IMR-90 (cell line): Measurements from ENCODE around the gene CUL3. TPM values are rescaled to one million over a fixed set of nuclear protein-coding genes. Genes with fewer than 3 reads are reported as not detected.

Source experiments
- ATAC-seq: fragments of 200-7000 bp; cut with Tn5 transposase; 2 replicates; pipeline ENCODE4 v1.9.1; 2020; ENCODE audit warnings: low read depth, mild to moderate bottlenecking, moderate library complexity
- BruUV-seq: library from RNA; stranded (reverse); fragments of 400-500 nt; replicated peaks from 2 replicates; lab custom pipeline; 2021; lab: Mats Ljungman, UMichigan
- CTCF ChIA-PET: fragments of 300-600 bp; formaldehyde crosslinking; extraction: SDS; loops from one replicate; lab custom pipeline; 2021; ENCODE audit warnings: antibody characterized with exemption; lab: Yijun Ruan, JAX
- POLR2A ChIA-PET: fragments of 300-600 bp; sonication (Branson Sonifier 250); formaldehyde crosslinking; loops from one replicate; lab custom pipeline; 2022; ENCODE audit warnings: antibody characterized with exemption; ENCODE audit not compliant: unreplicated experiment; lab: Charles Lee
- DNase-seq: peaks from one replicate; pipeline ENCODE4 v3.0.0; 2013
- H2AFZ ChIP-seq: replicated peaks from 2 replicates; pipeline ENCODE3; 2013; ENCODE audit warnings: low read length, mild to moderate bottlenecking; ENCODE audit not compliant: poor library complexity
- H2AK5ac ChIP-seq: 2 replicates; pipeline ENCODE4 v1.6.1; 2013; ENCODE audit warnings: low read depth, low read length, inconsistent platforms
- H2AK9ac ChIP-seq: replicated peaks from 2 replicates; pipeline ENCODE3; 2013; ENCODE audit warnings: mild to moderate bottlenecking, low read depth, low read length, moderate library complexity; ENCODE audit not compliant: poor library complexity
- H2BK120ac ChIP-seq: 2 replicates; pipeline ENCODE4 v1.6.1; 2013; ENCODE audit warnings: low read depth, low read length, inconsistent platforms
- H2BK15ac ChIP-seq: 3 replicates; pipeline ENCODE4 v1.6.1; 2013; ENCODE audit warnings: low read depth, low read length, inconsistent platforms
- H2BK20ac ChIP-seq: 2 replicates; pipeline ENCODE4 v1.6.1; 2013; ENCODE audit warnings: low read depth, mild to moderate bottlenecking, inconsistent platforms, low read length, moderate library complexity
- H2BK5ac ChIP-seq: 2 replicates; pipeline ENCODE4 v1.6.1; 2013; ENCODE audit warnings: mild to moderate bottlenecking, low read depth, low read length, inconsistent platforms; ENCODE audit not compliant: poor library complexity, severe bottlenecking
- H3K14ac ChIP-seq: replicated peaks from 2 replicates; pipeline ENCODE4 v1.6.1; 2013; ENCODE audit warnings: low read depth, low read length, inconsistent platforms
- H3K18ac ChIP-seq: 2 replicates; pipeline ENCODE4 v1.6.1; 2013; ENCODE audit warnings: low read depth, low read length, control low read depth
- H3K23ac ChIP-seq: 2 replicates; pipeline ENCODE4 v1.6.1; 2013; ENCODE audit warnings: low read depth, low read length, inconsistent platforms
- H3K27ac ChIP-seq: 2 replicates; pipeline ENCODE4 v1.5.1; 2013; ENCODE audit warnings: mild to moderate bottlenecking, control low read depth, low read length; ENCODE audit not compliant: insufficient read depth
- H3K27me3 ChIP-seq: 2 replicates; pipeline ENCODE4 v1.6.1; 2013; ENCODE audit warnings: low read length; ENCODE audit not compliant: control insufficient read depth, insufficient read depth
- H3K36me3 ChIP-seq: 2 replicates; pipeline ENCODE4 v1.6.1; 2013; ENCODE audit warnings: low read length, mixed read lengths; ENCODE audit not compliant: control insufficient read depth, insufficient read depth
- H3K4ac ChIP-seq: 2 replicates; pipeline ENCODE4 v1.6.1; 2013; ENCODE audit warnings: low read depth, low read length, inconsistent platforms
- H3K4me1 ChIP-seq: 2 replicates; pipeline ENCODE4 v1.6.1; 2013; ENCODE audit warnings: low read length, mixed read lengths; ENCODE audit not compliant: control insufficient read depth, insufficient read depth
- H3K4me2 ChIP-seq: 2 replicates; pipeline ENCODE4 v1.6.1; 2013; ENCODE audit warnings: low read depth, mild to moderate bottlenecking, control low read depth, low read length, moderate library complexity
- H3K4me3 ChIP-seq: 2 replicates; pipeline ENCODE4 v1.5.1; 2013; ENCODE audit warnings: low read depth, mild to moderate bottlenecking, control low read depth, low read length, moderate library complexity; ENCODE audit not compliant: insufficient read depth
- H3K56ac ChIP-seq: 2 replicates; pipeline ENCODE4 v1.6.1; 2013; ENCODE audit warnings: low read length, inconsistent platforms; ENCODE audit not compliant: insufficient read depth; ENCODE audit errors: extremely low read depth
- H3K79me1 ChIP-seq, 2 experiments: 2 replicates each; pipeline ENCODE4 v1.6.1; 2013; ENCODE audit warnings: low read length in 2 of 2, inconsistent platforms in 1 of 2, low read depth in 1 of 2
- H3K9ac ChIP-seq: 2 replicates; pipeline ENCODE4 v1.6.1; 2013; ENCODE audit warnings: low read depth, low read length, control low read depth
- H3K9me1 ChIP-seq: 2 replicates; pipeline ENCODE4 v1.6.1; 2013; ENCODE audit warnings: low read length, inconsistent platforms; ENCODE audit not compliant: insufficient read depth
- H3K9me3 ChIP-seq: 2 replicates; pipeline ENCODE4 v1.6.1; 2013; ENCODE audit warnings: low read length; ENCODE audit not compliant: control insufficient read depth, insufficient read depth
- H4K20me1 ChIP-seq: 2 replicates; pipeline ENCODE4 v1.6.1; 2013; ENCODE audit warnings: low read length, inconsistent platforms; ENCODE audit not compliant: insufficient read depth
- H4K5ac ChIP-seq: 2 replicates; pipeline ENCODE4 v1.6.1; 2013; ENCODE audit warnings: mild to moderate bottlenecking, low read depth, low read length, control low read depth
- H4K8ac ChIP-seq, 2 experiments: 2 replicates each; pipeline ENCODE4 v1.6.1; 2013; ENCODE audit warnings: low read depth in 2 of 2, low read length in 2 of 2, control low read depth in 1 of 2, inconsistent platforms in 1 of 2
- H4K91ac ChIP-seq: 2 replicates; pipeline ENCODE4 v1.6.1; 2013; ENCODE audit warnings: low read depth, low read length, inconsistent platforms; ENCODE audit not compliant: insufficient read depth
- BHLHE40 ChIP-seq: fragments of 150-350 bp; IDR thresholded peaks from 2 replicates; pipeline ENCODE4 v1.6.1; 2016; ENCODE audit warnings: mild to moderate bottlenecking, low read depth, low read length
- CEBPB ChIP-seq: IDR thresholded peaks from 2 replicates; pipeline ENCODE4 v1.6.1; 2012; ENCODE audit warnings: low read depth, low read length, improper control_type of control experiment
- RAD21 ChIP-seq: IDR thresholded peaks from 2 replicates; pipeline ENCODE4 v1.6.1; 2012; ENCODE audit warnings: low read length, improper control_type of control experiment
- WGBS, 2 experiments: methylation state at CpG; one replicate each; pipeline versions ENCODE4 v1.1.5 to v1.1.7; 2013; ENCODE audit warnings: missing lambda C conversion rate in 2 of 2; ENCODE audit not compliant: insufficient read length in 1 of 2; ENCODE audit errors: extremely low coverage in 2 of 2; 5-methylcytosine and 5-hydroxymethylcytosine counted together
- dilution Hi-C: fragments of 300-500 bp; cut with HindIII; formaldehyde crosslinking; loops from one replicate; pipeline ENCODE4 v1.14.3; 2018; ENCODE audit warnings: low sequenced_read_pairs; ENCODE audit not compliant: unreplicated experiment
- in situ Hi-C: fragments of 300-500 bp; cut with MboI; formaldehyde crosslinking; loops from 3 replicates; pipeline ENCODE4 v1.14.3; 2019; ENCODE audit warnings: low sequenced_read_pairs, inconsistent platforms, mixed read lengths
- intact Hi-C: fragments of 100-400 bp; cut with micrococcal nuclease; formaldehyde crosslinking; loops from 2 replicates; pipeline ENCODE4 v1.10.0; 2022
- polyA plus RNA-seq, 3 experiments: library from polyadenylated mRNA; depleted of rRNA; stranded (reverse); fragments of >200 nt; gene quantifications; 2 replicates each; pipeline ENCODE4 v1.2.3, GENCODE V29; 2012; ENCODE audit warnings: low replicate concordance in 1 of 3
- total RNA-seq: library from RNA; depleted of rRNA; stranded (reverse); fragments of >200 nt; gene quantifications from 2 replicates; pipeline ENCODE4 v1.2.3, GENCODE V29; 2012

The CUL3 gene
- total and polyA plus RNA-seq, 2 of the 4 experiments (the other 2 are of a cell fraction), result 33.7 to 45.7 TPM

GRCh38 chr2:224572338-224572737 lies 12.8 kb downstream of the CUL3 start:
- dilution Hi-C loops, result no loop called here
- no peak overlapping the region for H4K91ac ChIP-seq
- H2AK9ac ChIP-seq, result no peak overlapping the region
- no peak for DNase-seq
- peaks cover 3 to 59% of the 10 kb centered on the region in 2 experiments; a peak in 3 of 4 replicates for H3K79me1 ChIP-seq
- peaks cover 7% of the 10 kb centered on the region for H3K9me1 ChIP-seq
- no peaks in the 10 kb centered on the region for H3K36me3 ChIP-seq
- 93% methylated on average over 2 of the region's 4 CpGs; no CpG with 5 or more reads in 1 of the 2 experiments for WGBS, 2 experiments
- ChIA-PET POLR2A (no interaction called here), CTCF (interaction anchor here (0.8 kb wide), 1 partner anchor 10 kb away, joined by 3 read pairs; no protein-coding TSS in a partner anchor)
- no peak overlapping the region for H3K9ac ChIP-seq
- no TSS peak for BruUV-seq
- in situ Hi-C loops, result loop anchor here (25.0 kb wide), 1 partner anchor 985 kb away; no protein-coding TSS in a partner anchor
- H2AK5ac ChIP-seq, result no peak overlapping the region
- H3K27me3 ChIP-seq, result no peaks in the 10 kb centered on the region
- H2BK120ac ChIP-seq, result no peak overlapping the region
- H3K4me3 ChIP-seq, result no peak overlapping the region
- H3K4ac ChIP-seq, result no peak overlapping the region
- no peak overlapping the region for H3K23ac ChIP-seq
- TF ChIP-seq BHLHE40, result no peak
- TF ChIP-seq RAD21, result no peak
- TF ChIP-seq CEBPB, result no peak
- no peak overlapping the region for H3K4me2 ChIP-seq
- intact Hi-C loops, result loop anchor here (10.0 kb wide), 1 partner anchor 58 kb away; no protein-coding TSS in a partner anchor
- no peak overlapping the region for H3K27ac ChIP-seq
- peaks cover 93% of the 10 kb centered on the region for H4K20me1 ChIP-seq
- no peak overlapping the region for H3K56ac ChIP-seq
- H2AFZ ChIP-seq, result no peak overlapping the region
- H2BK5ac ChIP-seq, result no peak overlapping the region
- H3K14ac ChIP-seq, result no peak overlapping the region
- no peak overlapping the region for H4K5ac ChIP-seq
- ATAC-seq, result no peak
- H4K8ac ChIP-seq, result no peak overlapping the region
- H3K18ac ChIP-seq, result no peak overlapping the region
- no peaks in the 10 kb centered on the region for H3K9me3 ChIP-seq
- no peak overlapping the region for H2BK15ac ChIP-seq
- no peak overlapping the region for H2BK20ac ChIP-seq
- peaks cover 14% of the 10 kb centered on the region for H3K4me1 ChIP-seq
